Lung (tissue), 12 donors: ENCODE data around the gene NAP1L3. TPM values are rescaled to one million over a fixed set of nuclear protein-coding genes. Genes with fewer than 3 reads are reported as not detected.

Experiments used
- ATAC-seq: fragments of 200-7000 bp; cut with Tn5 transposase; one replicate; pipeline ENCODE4 v1.9.1; 2020; ENCODE audit warnings: moderate number of reproducible peaks; ENCODE audit not compliant: insufficient read depth, low FRiP score
- DNase-seq, 3 donors: peaks; one replicate each; pipeline ENCODE4 v3.0.0-alpha.2; 2013 to 2017
- H3K27ac ChIP-seq, 2 donors: one replicate each; pipeline ENCODE4 v1.5.1; 2013; ENCODE audit warnings: mild to moderate bottlenecking in 2 of 2, moderate library complexity in 2 of 2, control low read depth in 1 of 2, inconsistent platforms in 1 of 2, low read depth in 1 of 2, low read length in 1 of 2
- H3K27me3 ChIP-seq, 3 donors: one replicate each; pipeline ENCODE4 v1.5.1; 2013; ENCODE audit warnings: low read length in 2 of 3; ENCODE audit not compliant: control insufficient read depth in 3 of 3, insufficient read depth in 3 of 3
- H3K36me3 ChIP-seq, 4 donors: one replicate each; pipeline ENCODE4 v1.5.1; 2013; ENCODE audit warnings: low read length in 4 of 4, mild to moderate bottlenecking in 1 of 4, moderate library complexity in 1 of 4; ENCODE audit not compliant: control insufficient read depth in 4 of 4, insufficient read depth in 4 of 4
- H3K4me1 ChIP-seq, 5 donors: one replicate each; pipeline ENCODE4 v1.5.1; 2013; ENCODE audit warnings: low read length in 5 of 5, mild to moderate bottlenecking in 2 of 5, moderate library complexity in 1 of 5; ENCODE audit not compliant: control insufficient read depth in 5 of 5, insufficient read depth in 5 of 5
- H3K4me3 ChIP-seq: one replicate; pipeline ENCODE4 v1.5.1; 2013; ENCODE audit warnings: mild to moderate bottlenecking, control low read depth, moderate library complexity
- H3K9ac ChIP-seq, 2 donors: one replicate each; pipeline ENCODE4 v1.5.1; 2013; ENCODE audit warnings: low read length in 2 of 2, control low read depth in 1 of 2; ENCODE audit not compliant: insufficient read depth in 1 of 2
- H3K9me3 ChIP-seq, 4 donors: one replicate each; pipeline ENCODE4 v1.5.1; 2013; ENCODE audit warnings: low read length in 3 of 4, mild to moderate bottlenecking in 1 of 4, moderate library complexity in 1 of 4; ENCODE audit not compliant: control insufficient read depth in 4 of 4, insufficient read depth in 3 of 4
- WGBS, 2 donors: extraction: QIAGEN DNeasy Blood & Tissue Kit; methylation state at CpG; one replicate each; pipeline ENCODE4 v1.1.7; 2013; 5-methylcytosine and 5-hydroxymethylcytosine counted together
- polyA plus RNA-seq, 2 donors: library from polyadenylated mRNA; stranded (reverse); fragments of 200-250 nt; gene quantifications; one replicate each; pipeline ENCODE4 v1.2.1, GENCODE V29; 2013
- total RNA-seq, 2 donors: library from RNA; depleted of rRNA in 1 of 2; stranded (reverse); fragments of >200 nt in 1 of 2; gene quantifications; one replicate each; pipeline ENCODE4 v1.2.1, GENCODE V29; 2014 to 2021
- TF ChIP-seq, protein P1 (sequence below): IDR thresholded peaks from 2 replicates; pipeline ENCODE4 v1.5.1; 2012; ENCODE audit warnings: mild to moderate bottlenecking; ENCODE audit errors: control extremely low read depth, extremely low read depth
- donor health status: control.
- donor health status: control.
- donor health status: Bipolar disorder and iron deficiency.
- donor health status: healthy.
- donor health status: DM: yes; HTN: yes; CAD: no.

NAP1L3 gene
- total and polyA plus RNA-seq, 4 donors: 0.41 to 5.7 (median 1.2) TPM

DNA sequence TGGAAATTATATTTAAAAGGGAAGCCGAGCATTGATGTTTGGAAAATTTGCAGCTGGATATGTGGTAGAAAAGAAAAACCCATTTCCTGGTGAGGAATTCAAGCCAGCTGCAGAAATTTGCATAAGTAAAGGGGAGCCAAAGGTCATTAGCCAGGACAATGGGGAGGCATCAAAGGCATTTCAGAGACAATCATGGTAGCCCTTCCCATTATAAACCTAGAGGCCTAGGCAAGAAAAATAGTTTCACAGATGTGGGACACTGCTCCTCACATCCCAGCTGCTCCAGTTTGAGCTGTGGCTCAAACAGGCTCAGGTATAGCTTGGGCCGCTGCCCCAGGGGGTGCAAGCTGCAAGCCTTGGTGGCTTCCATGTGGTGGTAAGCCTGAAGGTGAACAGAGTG is 35.8 kb downstream of the NAP1L3 start:
- WGBS, 2 donors: 87 to 93% methylated on average over 2 of the region's 2 CpGs
- H3K27ac ChIP-seq: no peak overlapping the region

More for the DNA sequence above, 35.8 kb downstream of the NAP1L3 start:
- TF ChIP-seq, protein P1, sequence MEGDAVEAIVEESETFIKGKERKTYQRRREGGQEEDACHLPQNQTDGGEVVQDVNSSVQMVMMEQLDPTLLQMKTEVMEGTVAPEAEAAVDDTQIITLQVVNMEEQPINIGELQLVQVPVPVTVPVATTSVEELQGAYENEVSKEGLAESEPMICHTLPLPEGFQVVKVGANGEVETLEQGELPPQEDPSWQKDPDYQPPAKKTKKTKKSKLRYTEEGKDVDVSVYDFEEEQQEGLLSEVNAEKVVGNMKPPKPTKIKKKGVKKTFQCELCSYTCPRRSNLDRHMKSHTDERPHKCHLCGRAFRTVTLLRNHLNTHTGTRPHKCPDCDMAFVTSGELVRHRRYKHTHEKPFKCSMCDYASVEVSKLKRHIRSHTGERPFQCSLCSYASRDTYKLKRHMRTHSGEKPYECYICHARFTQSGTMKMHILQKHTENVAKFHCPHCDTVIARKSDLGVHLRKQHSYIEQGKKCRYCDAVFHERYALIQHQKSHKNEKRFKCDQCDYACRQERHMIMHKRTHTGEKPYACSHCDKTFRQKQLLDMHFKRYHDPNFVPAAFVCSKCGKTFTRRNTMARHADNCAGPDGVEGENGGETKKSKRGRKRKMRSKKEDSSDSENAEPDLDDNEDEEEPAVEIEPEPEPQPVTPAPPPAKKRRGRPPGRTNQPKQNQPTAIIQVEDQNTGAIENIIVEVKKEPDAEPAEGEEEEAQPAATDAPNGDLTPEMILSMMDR: no peak
- H3K4me1 ChIP-seq: no peaks in the 10 kb centered on the region
- peaks cover 0 to 3% (median 0%) of the 10 kb centered on the region in 4 donors for H3K9me3 ChIP-seq
- H3K4me3 ChIP-seq: no peak overlapping the region
- H3K27me3 ChIP-seq: peaks cover 0 to 2% (median 0%) of the 10 kb centered on the region in 3 donors
- no peaks in the 10 kb centered on the region for H3K36me3 ChIP-seq
- ATAC-seq (no peak), DNase-seq (no peak)
- H3K9ac ChIP-seq: no peak overlapping the region

Other genes with a start within 250 kb of the NAP1L3 start
- gene FAM133A, start 628 bp upstream of the NAP1L3 start, total RNA-seq: not detected
- gene FAM133A, start 628 bp upstream of the NAP1L3 start, polyA plus RNA-seq: not detected